Neural crest cell (in vitro differentiated cells): ENCODE data around the gene GPRIN2. TPM values are rescaled to one million over a fixed set of nuclear protein-coding genes. Genes with fewer than 3 reads are reported as not detected.

Experiments
- DNase-seq: peaks from one replicate; pipeline ENCODE4 v3.0.0; 2021; ENCODE audit warnings: low read depth, mixed read lengths, low spot score
- H3K27ac Mint-ChIP-seq: one replicate; pipeline ENCODE4 v1.8.0; 2021; ENCODE audit warnings: mild to moderate bottlenecking, mixed read lengths; ENCODE audit not compliant: unreplicated experiment
- H3K27me3 Mint-ChIP-seq: 2 replicates; pipeline ENCODE4 v1.8.0; 2021; ENCODE audit warnings: low read depth, mild to moderate bottlenecking, mixed read lengths
- H3K36me3 Mint-ChIP-seq: 2 replicates; pipeline ENCODE4 v1.8.0; 2021; ENCODE audit warnings: low read depth, mild to moderate bottlenecking, mixed read lengths
- H3K4me1 Mint-ChIP-seq: 2 replicates; pipeline ENCODE4 v1.8.0; 2021; ENCODE audit warnings: mixed read lengths
- H3K4me3 Mint-ChIP-seq: one replicate; pipeline ENCODE4 v1.8.0; 2021; ENCODE audit warnings: mild to moderate bottlenecking, mixed read lengths
- H3K9me3 Mint-ChIP-seq: 2 replicates; pipeline ENCODE4 v1.8.0; 2021; ENCODE audit warnings: mixed read lengths
- CTCF ChIP-seq: fragments of 200-600 bp; sonication (generic); conservative IDR thresholded peaks from 2 replicates; pipeline ENCODE4 v1.5.0; 2021; ENCODE audit warnings: antibody characterized with exemption, mild to moderate bottlenecking
- total RNA-seq: library from RNA; stranded (reverse); gene quantifications from 2 replicates; pipeline ENCODE4 v1.2.1, GENCODE V29; 2021

GPRIN2 gene
- total RNA-seq, 1 donor from 2014 or later: 1.5 TPM

- DNase-seq: no peak
- TF ChIP-seq CTCF: no peak
- H3K9me3 Mint-ChIP-seq: no peaks in the 10 kb centered on the region
- H3K36me3 Mint-ChIP-seq: no peaks in the 10 kb centered on the region
- H3K4me1 Mint-ChIP-seq: no peaks in the 10 kb centered on the region
- H3K27ac Mint-ChIP-seq: no peak overlapping the region
- no peaks in the 10 kb centered on the region for H3K27me3 Mint-ChIP-seq
- H3K4me3 Mint-ChIP-seq: no peak overlapping the region
These were observed 31.8 kb downstream of the GPRIN2 start for GRCh38 chr10:46524472-46525176.

- H3K4me3 Mint-ChIP-seq: no peak overlapping the region
- no peak overlapping the region for H3K27ac Mint-ChIP-seq
- no peaks in the 10 kb centered on the region for H3K27me3 Mint-ChIP-seq
- no peaks in the 10 kb centered on the region for H3K4me1 Mint-ChIP-seq
- no peak for TF ChIP-seq CTCF
- no peak for DNase-seq
- no peaks in the 10 kb centered on the region for H3K9me3 Mint-ChIP-seq
- H3K36me3 Mint-ChIP-seq: no peaks in the 10 kb centered on the region
These were observed 32.4 kb downstream of the GPRIN2 start for GRCh38 chr10:46523962-46524471.

- no peak for TF ChIP-seq CTCF
- H3K9me3 Mint-ChIP-seq: no peaks in the 10 kb centered on the region
- H3K36me3 Mint-ChIP-seq: no peaks in the 10 kb centered on the region
- H3K27ac Mint-ChIP-seq: no peak overlapping the region
- no peaks in the 10 kb centered on the region for H3K27me3 Mint-ChIP-seq
- DNase-seq: no peak
- no peaks in the 10 kb centered on the region for H3K4me1 Mint-ChIP-seq
- H3K4me3 Mint-ChIP-seq: no peak overlapping the region
These were observed 33.1 kb downstream of the GPRIN2 start for GRCh38 chr10:46523119-46523961.

- DNase-seq: no peak
These were observed 34.0 kb downstream of the GPRIN2 start for GRCh38 chr10:46522295-46523118.

More at GRCh38 chr10:46522295-46523118, 34.0 kb downstream of the GPRIN2 start:
- TF ChIP-seq CTCF: no peak
- no peaks in the 10 kb centered on the region for H3K9me3 Mint-ChIP-seq
- H3K4me3 Mint-ChIP-seq: no peak overlapping the region
- no peak overlapping the region for H3K27ac Mint-ChIP-seq
- H3K27me3 Mint-ChIP-seq: no peaks in the 10 kb centered on the region
- no peaks in the 10 kb centered on the region for H3K4me1 Mint-ChIP-seq
- no peaks in the 10 kb centered on the region for H3K36me3 Mint-ChIP-seq
